B cell (primary cell): Measurements from ENCODE around the gene RORC.

Experiments
- CTCF ChIP-seq: fragments of 200-600 bp; IDR thresholded peaks from one replicate; pipeline ENCODE4 v1.8.0; 2022; ENCODE audit warnings: antibody characterized with exemption, mild to moderate bottlenecking
- EZH2 ChIP-seq: IDR thresholded peaks from 2 replicates; pipeline ENCODE4 v1.6.1; 2012; ENCODE audit warnings: borderline replicate concordance, low read depth, mild to moderate bottlenecking, moderate library complexity, low read length; ENCODE audit not compliant: insufficient read depth, poor library complexity, severe bottlenecking

DNA sequence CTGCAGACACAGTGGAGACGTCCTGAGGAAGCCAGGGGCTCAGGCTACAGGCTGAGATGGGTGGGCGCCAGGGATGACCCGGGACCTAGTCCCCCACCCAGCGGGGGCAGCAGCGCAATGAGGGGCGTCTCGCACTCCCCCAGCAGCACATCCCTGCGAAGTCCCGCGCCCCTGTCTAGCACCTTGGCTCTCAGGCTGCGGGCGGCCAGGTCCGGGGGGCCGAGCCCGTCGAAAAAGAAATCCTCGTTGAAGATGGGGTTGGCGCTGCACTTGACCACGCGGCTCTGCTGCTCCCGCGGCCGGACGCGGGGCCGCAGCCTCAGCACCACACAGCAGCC lies 6.3 kb upstream of the RORC start:
- no peak for TF ChIP-seq CTCF
- no peak for TF ChIP-seq EZH2
